Measurements from ENCODE around the gene TSKU. TPM values are rescaled to one million over a fixed set of nuclear protein-coding genes. Genes with fewer than 3 reads are reported as not detected.

TSKU gene
- total RNA-seq, 1 donor from 2014 or later: 57.9 TPM

DNA sequence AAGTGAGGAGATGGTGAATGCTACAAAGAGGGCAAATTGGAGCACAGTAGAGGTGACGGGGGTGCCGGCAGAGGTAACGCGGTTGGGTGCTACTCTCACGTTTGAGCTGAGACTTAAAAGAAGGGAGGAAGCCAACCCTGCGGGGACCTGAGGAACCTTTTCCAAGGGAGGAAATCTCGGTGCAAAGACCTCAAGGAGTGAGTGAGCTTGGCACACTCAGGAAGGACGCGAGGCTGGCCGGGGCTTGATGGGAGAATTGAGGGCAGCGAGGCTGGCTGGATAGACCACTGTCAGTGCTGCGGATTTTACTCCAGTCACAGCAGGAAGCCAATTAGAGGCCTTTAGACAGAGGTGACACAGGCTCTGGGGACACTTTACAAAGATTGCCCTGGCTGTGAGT, 25.0 kb downstream of the TSKU start:
- H3K4me3 Mint-ChIP-seq (ENCODE audit: unreplicated experiment): no peak overlapping the region

DNA sequence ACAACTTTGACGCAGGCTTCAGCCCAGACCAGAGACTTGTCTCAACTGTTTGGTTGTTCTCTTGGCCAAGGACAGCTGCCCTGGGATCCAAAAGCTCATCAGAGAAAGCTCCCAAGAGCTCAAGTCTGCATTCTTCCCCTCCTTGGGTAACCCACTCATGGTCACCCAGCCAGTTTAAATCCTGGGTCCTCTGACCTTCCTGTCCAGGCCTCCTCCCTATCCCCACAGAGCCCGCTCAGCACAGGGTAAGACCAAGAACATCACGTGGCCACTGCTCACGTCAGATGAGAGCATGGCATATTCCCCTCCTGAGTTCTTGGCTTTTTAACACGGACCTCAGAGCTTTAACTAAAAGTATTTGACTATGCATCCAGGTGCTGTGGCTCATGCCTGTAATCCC, 25.8 kb downstream of the TSKU start:
- peaks cover 14% of the 10 kb centered on the region for H3K4me1 Mint-ChIP-seq (ENCODE audit: low read depth, unreplicated experiment)
- no peaks in the 10 kb centered on the region for H3K9me3 Mint-ChIP-seq (ENCODE audit: unreplicated experiment)
- H3K4me1 ChIP-seq (ENCODE audit: insufficient read depth, low read length): peaks cover 5% of the 10 kb centered on the region
- no peaks in the 10 kb centered on the region for H3K9me3 ChIP-seq (ENCODE audit: insufficient read depth, low read depth, low read length)
- H3K27ac Mint-ChIP-seq (ENCODE audit: unreplicated experiment): no peak overlapping the region
- no peaks in the 10 kb centered on the region for H3K36me3 ChIP-seq (ENCODE audit: insufficient read depth, low read length)
- H4K20me1 ChIP-seq (ENCODE audit: insufficient read depth, low read length): no peaks in the 10 kb centered on the region
- no peak for TF ChIP-seq EZH2 (IDR thresholded peaks at IDR 0.05; ENCODE audit: insufficient read depth, low read length)
- TF ChIP-seq CTCF (IDR thresholded peaks at IDR 0.05; ENCODE audit: insufficient read depth, low read depth, low read length): no peak
- no peak overlapping the region for H3K4me3 Mint-ChIP-seq (ENCODE audit: unreplicated experiment)
- H2AFZ ChIP-seq (ENCODE audit: low read depth, low read length): no peak overlapping the region
- no peaks in the 10 kb centered on the region for H3K36me3 Mint-ChIP-seq (ENCODE audit: low read depth, unreplicated experiment)
- no peak overlapping the region for H3K4me3 ChIP-seq (ENCODE audit: insufficient read depth, low read depth, low read length)
- H3K79me2 ChIP-seq (ENCODE audit: insufficient read depth, low read length): no peaks in the 10 kb centered on the region
- no peak overlapping the region for H3K27ac ChIP-seq (ENCODE audit: low read depth, low read length)
- H3K27me3 ChIP-seq (ENCODE audit: insufficient read depth, low read length): no peaks in the 10 kb centered on the region
- H3K27me3 Mint-ChIP-seq (ENCODE audit: low read depth, unreplicated experiment): peaks cover 3% of the 10 kb centered on the region
- no peak for FAIRE-seq
- no peak overlapping the region for H3K4me2 ChIP-seq (ENCODE audit: low read length)
- H3K9ac ChIP-seq (ENCODE audit: low read length): no peak overlapping the region
- no peak for DNase-seq (ENCODE audit: low read depth)

More for the DNA sequence above, 25.0 kb downstream of the TSKU start:
- Histone ChIP-seq H3K9me3 (ENCODE audit: insufficient read depth, low read depth, low read length) (no peaks in the 10 kb centered on the region), H3K79me2 (ENCODE audit: insufficient read depth, low read length) (no peaks in the 10 kb centered on the region), H3K4me2 (ENCODE audit: low read length) (no peak overlapping the region), H3K9ac (ENCODE audit: low read length) (no peak overlapping the region), H3K36me3 (ENCODE audit: insufficient read depth, low read length) (no peaks in the 10 kb centered on the region), H3K27me3 (ENCODE audit: insufficient read depth, low read length) (no peaks in the 10 kb centered on the region), H4K20me1 (ENCODE audit: insufficient read depth, low read length) (no peaks in the 10 kb centered on the region), H2AFZ (ENCODE audit: low read depth, low read length) (no peak overlapping the region), H3K4me3 (ENCODE audit: insufficient read depth, low read depth, low read length) (no peak overlapping the region), H3K27ac (ENCODE audit: low read depth, low read length) (no peak overlapping the region), H3K4me1 (ENCODE audit: insufficient read depth, low read length) (peaks cover 5% of the 10 kb centered on the region)
- DNase-seq (ENCODE audit: low read depth): no peak
- FAIRE-seq: no peak
- Mint-ChIP-seq H3K36me3 (ENCODE audit: low read depth, unreplicated experiment) (no peaks in the 10 kb centered on the region), H3K27ac (ENCODE audit: unreplicated experiment) (no peak overlapping the region), H3K4me1 (ENCODE audit: low read depth, unreplicated experiment) (peaks cover 19% of the 10 kb centered on the region), H3K9me3 (ENCODE audit: unreplicated experiment) (no peaks in the 10 kb centered on the region), H3K27me3 (ENCODE audit: low read depth, unreplicated experiment) (peaks cover 3% of the 10 kb centered on the region)
- TF ChIP-seq CTCF (IDR thresholded peaks at IDR 0.05; ENCODE audit: insufficient read depth, low read depth, low read length) (no peak), EZH2 (IDR thresholded peaks at IDR 0.05; ENCODE audit: insufficient read depth, low read length) (no peak)

DNA sequence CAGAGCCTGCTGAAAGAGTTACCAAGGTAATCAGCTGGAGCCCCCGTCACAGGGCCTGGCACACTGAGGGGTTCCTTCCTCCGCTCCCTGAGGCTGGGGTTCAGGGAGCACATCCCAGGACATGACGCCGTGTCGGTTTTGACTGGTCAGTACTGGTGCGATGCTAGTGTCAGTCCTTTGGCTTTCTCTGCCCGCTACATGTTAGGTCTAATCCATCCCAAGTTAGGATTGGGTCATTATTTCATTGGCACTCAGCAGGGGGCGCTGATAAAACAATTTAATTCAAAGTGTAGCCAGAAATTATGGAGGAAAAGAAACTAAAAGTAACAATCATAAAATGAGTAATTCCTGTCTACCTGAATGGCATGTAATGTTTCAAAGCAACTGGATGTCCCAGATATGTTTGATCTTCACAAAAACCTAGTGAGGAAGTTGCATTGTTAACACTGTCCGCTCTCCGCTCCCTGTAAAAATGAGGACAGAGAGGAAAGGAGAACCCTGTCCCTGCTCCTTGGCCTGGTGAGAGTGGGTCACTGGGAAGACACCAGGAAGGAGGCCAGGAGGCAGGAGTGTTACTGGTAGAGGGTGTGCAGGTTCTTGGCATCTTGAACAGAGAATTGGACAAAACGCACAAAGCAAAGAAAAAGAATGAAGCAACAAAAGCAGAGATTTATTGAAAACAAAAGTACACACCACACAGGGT, 27.1 kb downstream of the TSKU start:
- FAIRE-seq: no peak
- H3K27me3 ChIP-seq (ENCODE audit: insufficient read depth, low read length): no peaks in the 10 kb centered on the region
- TF ChIP-seq EZH2 (IDR thresholded peaks at IDR 0.05; ENCODE audit: insufficient read depth, low read length): no peak
- TF ChIP-seq CTCF (IDR thresholded peaks at IDR 0.05; ENCODE audit: insufficient read depth, low read depth, low read length): peak; percentile 60
- H3K4me1 ChIP-seq (ENCODE audit: insufficient read depth, low read length): peaks cover 5% of the 10 kb centered on the region
- no peak overlapping the region for H3K4me3 Mint-ChIP-seq (ENCODE audit: unreplicated experiment)
- peaks cover 1% of the 10 kb centered on the region for H3K9me3 Mint-ChIP-seq (ENCODE audit: unreplicated experiment)
- no peak for DNase-seq (ENCODE audit: low read depth)
- peaks cover 7% of the 10 kb centered on the region for H3K4me1 Mint-ChIP-seq (ENCODE audit: low read depth, unreplicated experiment)
- H4K20me1 ChIP-seq (ENCODE audit: insufficient read depth, low read length): no peaks in the 10 kb centered on the region
- H3K36me3 Mint-ChIP-seq (ENCODE audit: low read depth, unreplicated experiment): no peaks in the 10 kb centered on the region
- no peak overlapping the region for H3K4me2 ChIP-seq (ENCODE audit: low read length)
- H3K4me3 ChIP-seq (ENCODE audit: insufficient read depth, low read depth, low read length): no peak overlapping the region
- H3K9me3 ChIP-seq (ENCODE audit: insufficient read depth, low read depth, low read length): no peaks in the 10 kb centered on the region
- H3K27ac ChIP-seq (ENCODE audit: low read depth, low read length): no peak overlapping the region
- peak overlapping the region; percentile 16 for H3K27ac Mint-ChIP-seq (ENCODE audit: unreplicated experiment)
- H3K27me3 Mint-ChIP-seq (ENCODE audit: low read depth, unreplicated experiment): peaks cover 3% of the 10 kb centered on the region
- H3K36me3 ChIP-seq (ENCODE audit: insufficient read depth, low read length): no peaks in the 10 kb centered on the region
- no peaks in the 10 kb centered on the region for H3K79me2 ChIP-seq (ENCODE audit: insufficient read depth, low read length)
- no peak overlapping the region for H3K9ac ChIP-seq (ENCODE audit: low read length)
- H2AFZ ChIP-seq (ENCODE audit: low read depth, low read length): peak overlapping the region; percentile 20
